Naive B cell (primary cell): ENCODE data around the gene USP40. TPM values are rescaled to one million over a fixed set of nuclear protein-coding genes. Genes with fewer than 3 reads are reported as not detected.
A peak's percentile ranks its signal among the peaks of the same experiment; 100 is the strongest.

ENCODE experiments used
- ATAC-seq, 2 donors: fragments of 150-1000 bp; cut with Tn5 transposase; 2 replicates each; pipeline ENCODE4 v1.10.0; 2021; ENCODE audit warnings: low read depth in 2 of 2, mild to moderate bottlenecking in 2 of 2, moderate library complexity in 2 of 2
- DNase-seq: peaks from one replicate; pipeline ENCODE4 v3.0.0; 2022
- H3K27ac Mint-ChIP-seq, 6 donors: one replicate each; pipeline ENCODE4 v1.8.0; 2020 to 2022; ENCODE audit warnings: mild to moderate bottlenecking in 6 of 6, mixed read lengths in 6 of 6, moderate library complexity in 5 of 6, inconsistent platforms in 2 of 6
- H3K27me3 Mint-ChIP-seq, 3 donors: one replicate each; pipeline ENCODE4 v1.8.0; 2021 to 2022; ENCODE audit warnings: mixed read lengths in 3 of 3, mild to moderate bottlenecking in 1 of 3
- H3K36me3 Mint-ChIP-seq, 2 donors: one replicate each; pipeline ENCODE4 v1.8.0; 2020 to 2022; ENCODE audit warnings: mixed read lengths in 2 of 2, inconsistent platforms in 1 of 2, mild to moderate bottlenecking in 1 of 2
- H3K4me1 Mint-ChIP-seq, 3 donors: one replicate each; pipeline ENCODE4 v1.8.0; 2020 to 2022; ENCODE audit warnings: mixed read lengths in 3 of 3, inconsistent platforms in 1 of 3, mild to moderate bottlenecking in 1 of 3, moderate library complexity in 1 of 3
- H3K4me3 Mint-ChIP-seq, 8 donors: one replicate each; pipeline ENCODE4 v1.8.0; 2020 to 2022; ENCODE audit warnings: mild to moderate bottlenecking in 8 of 8, mixed read lengths in 8 of 8, moderate library complexity in 8 of 8, inconsistent platforms in 2 of 8
- H3K9me3 Mint-ChIP-seq, 7 donors: one replicate each; pipeline ENCODE4 v1.8.0; 2020 to 2022; ENCODE audit warnings: mixed read lengths in 7 of 7, mild to moderate bottlenecking in 5 of 7, inconsistent platforms in 2 of 7, moderate library complexity in 1 of 7
- polyA plus RNA-seq, 6 donors: library from polyadenylated mRNA; unstranded; fragments of 300-500 nt; fragmentation: Illumina TruSeq; gene quantifications; one replicate each; pipeline ENCODE4 v1.2.3, GENCODE V29; 2021; ENCODE audit warnings: low read depth in 6 of 6

USP40 gene
- polyA plus RNA-seq, 6 donors from 2014 or later: 4.7 to 11.1 (median 8.1) TPM

- H3K4me3 Mint-ChIP-seq: no peak overlapping the region
- peaks cover 0 to 7% (median under 1%) of the 10 kb centered on the region in 3 donors for H3K4me1 Mint-ChIP-seq
- no peaks in the 10 kb centered on the region for H3K27me3 Mint-ChIP-seq
- peaks cover 0 to 3% (median 0%) of the 10 kb centered on the region in 7 donors for H3K9me3 Mint-ChIP-seq
- DNase-seq: no peak
- ATAC-seq: no peak
- H3K27ac Mint-ChIP-seq: peak overlapping the region in 1 of 6 donors; percentile 56
- peaks cover 17 to 26% of the 10 kb centered on the region in 2 donors for H3K36me3 Mint-ChIP-seq
These were observed 92.0 kb downstream of the USP40 start for GRCh38 chr2:233474308-233475160.

- Mint-ChIP-seq H3K36me3 (peaks cover 17 to 32% of the 10 kb centered on the region in 2 donors), H3K27ac (peak overlapping the region in 3 of 6 donors; percentile 39 to 47 (median 39)), H3K27me3 (no peaks in the 10 kb centered on the region), H3K4me3 (no peak overlapping the region), H3K9me3 (peaks cover 0 to 3% (median 0%) of the 10 kb centered on the region in 7 donors), H3K4me1 (peaks cover 0 to 5% (median 0%) of the 10 kb centered on the region in 3 donors)
- DNase-seq (no peak), ATAC-seq (no peak)
These were observed 92.7 kb downstream of the USP40 start for GRCh38 chr2:233473878-233474277.

GRCh38 chr2:233473386-233473791 lies 93.2 kb downstream of the USP40 start:
- Mint-ChIP-seq H3K4me3 (peak overlapping the region in 1 of 8 donors; percentile 47), H3K36me3 (peaks cover 18 to 37% of the 10 kb centered on the region in 2 donors), H3K27ac (peak overlapping the region in 4 of 6 donors; percentile 51 to 86 (median 58)), H3K4me1 (peaks cover 0 to 5% (median 0%) of the 10 kb centered on the region in 3 donors), H3K27me3 (no peaks in the 10 kb centered on the region), H3K9me3 (peaks cover 0 to 3% (median 0%) of the 10 kb centered on the region in 7 donors)
- DNase-seq (no peak), ATAC-seq (no peak)

GRCh38 chr2:233471291-233472035 lies 95.1 kb downstream of the USP40 start:
- DNase-seq (no peak), ATAC-seq (no peak)
- Mint-ChIP-seq H3K9me3 (peaks cover 0 to 3% (median 0%) of the 10 kb centered on the region in 7 donors), H3K27ac (peak overlapping the region in 2 of 6 donors; percentile 59 to 77), H3K4me3 (peak overlapping the region in 1 of 8 donors; percentile 15), H3K27me3 (no peaks in the 10 kb centered on the region), H3K36me3 (peaks cover 22 to 49% of the 10 kb centered on the region in 2 donors), H3K4me1 (peaks cover 0 to 6% (median 0%) of the 10 kb centered on the region in 3 donors)

- H3K4me3 Mint-ChIP-seq: peak overlapping the region in 1 of 8 donors; percentile 15
- peaks cover 28 to 53% of the 10 kb centered on the region in 2 donors for H3K36me3 Mint-ChIP-seq
- peak overlapping the region in 3 of 6 donors; percentile 43 to 77 (median 47) for H3K27ac Mint-ChIP-seq
- H3K4me1 Mint-ChIP-seq: peaks cover 0 to 10% (median 0%) of the 10 kb centered on the region in 3 donors
- ATAC-seq: no peak
- H3K27me3 Mint-ChIP-seq: no peaks in the 10 kb centered on the region
- H3K9me3 Mint-ChIP-seq: peaks cover 0 to 3% (median 0%) of the 10 kb centered on the region in 7 donors
- no peak for DNase-seq
These were observed 95.7 kb downstream of the USP40 start for GRCh38 chr2:233470839-233471238.

GRCh38 chr2:233470011-233470687 lies 96.4 kb downstream of the USP40 start:
- Mint-ChIP-seq H3K4me3 (no peak overlapping the region), H3K4me1 (peaks cover 0 to 10% (median 0%) of the 10 kb centered on the region in 3 donors), H3K27ac (peak overlapping the region in 4 of 6 donors; percentile 43 to 77 (median 59)), H3K27me3 (no peaks in the 10 kb centered on the region), H3K36me3 (peaks cover 28 to 53% of the 10 kb centered on the region in 2 donors), H3K9me3 (peaks cover 0 to 3% (median 0%) of the 10 kb centered on the region in 7 donors)
- ATAC-seq (no peak), DNase-seq (no peak)

GRCh38 chr2:233469261-233470010 lies 97.1 kb downstream of the USP40 start:
- Mint-ChIP-seq H3K27me3 (no peaks in the 10 kb centered on the region), H3K36me3 (peaks cover 28 to 53% of the 10 kb centered on the region in 2 donors), H3K27ac (peak overlapping the region; percentile 43 to 94 (median 76)), H3K9me3 (peaks cover 0 to 3% (median 0%) of the 10 kb centered on the region in 7 donors), H3K4me1 (peaks cover 0 to 10% (median 0%) of the 10 kb centered on the region in 3 donors), H3K4me3 (peak overlapping the region in 1 of 8 donors; percentile 66)
- no peak for ATAC-seq
- DNase-seq: no peak

GRCh38 chr2:233468741-233469110 lies 97.9 kb downstream of the USP40 start:
- Mint-ChIP-seq H3K4me1 (peaks cover 0 to 10% (median under 1%) of the 10 kb centered on the region in 3 donors), H3K36me3 (peaks cover 28 to 60% of the 10 kb centered on the region in 2 donors), H3K9me3 (peaks cover 0 to 3% (median 0%) of the 10 kb centered on the region in 7 donors), H3K27me3 (no peaks in the 10 kb centered on the region), H3K27ac (peak overlapping the region in 3 of 6 donors; percentile 21 to 79 (median 50)), H3K4me3 (no peak overlapping the region)
- no peak for DNase-seq
- ATAC-seq: no peak

GRCh38 chr2:233468047-233468740 lies 98.4 kb downstream of the USP40 start:
- ATAC-seq (no peak), DNase-seq (no peak)
- Mint-ChIP-seq H3K27ac (peak overlapping the region in 5 of 6 donors; percentile 23 to 79 (median 50)), H3K36me3 (peaks cover 27 to 65% of the 10 kb centered on the region in 2 donors), H3K27me3 (no peaks in the 10 kb centered on the region), H3K4me3 (no peak overlapping the region), H3K9me3 (peaks cover 0 to 3% (median 0%) of the 10 kb centered on the region in 7 donors), H3K4me1 (peaks cover 0 to 5% (median 5%) of the 10 kb centered on the region in 3 donors)

GRCh38 chr2:233466991-233467603 lies 99.5 kb downstream of the USP40 start:
- peak overlapping the region in 5 of 6 donors; percentile 15 to 52 (median 39) for H3K27ac Mint-ChIP-seq
- H3K4me3 Mint-ChIP-seq: no peak overlapping the region
- peaks cover 0 to 2% (median 0%) of the 10 kb centered on the region in 7 donors for H3K9me3 Mint-ChIP-seq
- peaks cover 16 to 63% of the 10 kb centered on the region in 2 donors for H3K36me3 Mint-ChIP-seq
- no peak for DNase-seq
- no peak for ATAC-seq
- H3K4me1 Mint-ChIP-seq: peaks cover 0 to 6% (median 5%) of the 10 kb centered on the region in 3 donors
- H3K27me3 Mint-ChIP-seq: no peaks in the 10 kb centered on the region

GRCh38 chr2:233464531-233465240 lies 101.9 kb downstream of the USP40 start:
- Mint-ChIP-seq H3K27me3 (no peaks in the 10 kb centered on the region), H3K36me3 (peaks cover 11 to 60% of the 10 kb centered on the region in 2 donors), H3K4me3 (no peak overlapping the region), H3K4me1 (peaks cover 0 to 6% (median 5%) of the 10 kb centered on the region in 3 donors), H3K9me3 (peaks cover 0 to 2% (median 0%) of the 10 kb centered on the region in 7 donors), H3K27ac (peak overlapping the region in 2 of 6 donors; percentile 11 to 32)
- no peak for ATAC-seq
- no peak for DNase-seq
